SU-DHL-6 (cell line): ENCODE measurements around the gene PML.

Experiments used
- H2AFZ ChIP-seq: fragments of 200-600 bp; sonication (generic); 2 replicates; pipeline ENCODE4 v1.6.1; 2014; ENCODE audit warnings: low read depth, mild to moderate bottlenecking, moderate library complexity, mixed read lengths, antibody characterized with exemption, low read length; ENCODE audit not compliant: severe bottlenecking
- H3F3A ChIP-seq: fragments of 200-600 bp; shearing (Covaris generic); 2 replicates; pipeline ENCODE4 v1.6.0; 2016; ENCODE audit warnings: antibody characterized with exemption, mild to moderate bottlenecking; ENCODE audit not compliant: insufficient read depth
- H3K27ac ChIP-seq: fragments of 200-600 bp; sonication (generic); 2 replicates; pipeline ENCODE4 v1.5.1; 2016; ENCODE audit warnings: low read depth, mild to moderate bottlenecking, low read length, moderate library complexity, mixed read lengths
- H3K27me3 ChIP-seq: fragments of 200-600 bp; sonication (generic), shearing (Covaris generic); 2 replicates; pipeline ENCODE4 v1.6.0; 2014; ENCODE audit warnings: mild to moderate bottlenecking, low read length
- H3K36me3 ChIP-seq: fragments of 200-600 bp; sonication (generic); 2 replicates; pipeline ENCODE4 v1.6.1; 2014; ENCODE audit warnings: mild to moderate bottlenecking, low read length, mixed read lengths
- H3K4me2 ChIP-seq: fragments of 300-600, 200-600 bp; shearing (Covaris generic), sonication (generic); 2 replicates; pipeline ENCODE4 v1.6.0; 2014; ENCODE audit warnings: low read length, low read depth, mild to moderate bottlenecking; ENCODE audit not compliant: poor library complexity, severe bottlenecking
- H3K4me3 ChIP-seq: fragments of 200-600 bp; sonication (generic); 2 replicates; pipeline ENCODE4 v1.5.1; 2014; ENCODE audit warnings: antibody characterized with exemption, low read length, mild to moderate bottlenecking, mixed read lengths; ENCODE audit not compliant: insufficient read depth, poor library complexity, severe bottlenecking
- H3K79me2 ChIP-seq: fragments of 200-600 bp; sonication (generic); 2 replicates; pipeline ENCODE4 v1.6.1; 2014; ENCODE audit warnings: mild to moderate bottlenecking, low read length, moderate library complexity; ENCODE audit not compliant: insufficient read depth
- H3K9ac ChIP-seq: fragments of 200-600 bp; sonication (generic); 2 replicates; pipeline ENCODE4 v1.7.0; 2014; ENCODE audit warnings: mild to moderate bottlenecking, low read length
- H3K9me2 ChIP-seq: fragments of 200-600 bp; sonication (generic); replicated peaks from 2 replicates; pipeline ENCODE4 v1.6.1; 2014; ENCODE audit warnings: low read length; ENCODE audit not compliant: insufficient read depth
- H3K9me3 ChIP-seq: fragments of 200-600 bp; sonication (generic); 2 replicates; pipeline ENCODE4 v1.6.1; 2014; ENCODE audit warnings: low read length, mixed read lengths; ENCODE audit not compliant: insufficient read depth
- H4K20me1 ChIP-seq: fragments of 200-600 bp; sonication (generic); 2 replicates; pipeline ENCODE4 v1.6.1; 2014; ENCODE audit warnings: low read depth, mild to moderate bottlenecking, antibody characterized with exemption, low read length, moderate library complexity, mixed read lengths
- EZH2phosphoT487 ChIP-seq: fragments of 200-600 bp; sonication (generic), shearing (Covaris generic); conservative IDR thresholded peaks from 2 replicates; pipeline ENCODE4 v1.6.1; 2018; ENCODE audit warnings: mild to moderate bottlenecking, antibody characterized with exemption, low read length, moderate library complexity, mixed read lengths
- TF ChIP-seq, protein P1 (sequence below): fragments of 200-600 bp; sonication (generic); IDR thresholded peaks from one replicate; pipeline ENCODE4 v1.5.1; 2017; ENCODE audit warnings: antibody characterized with exemption, mild to moderate bottlenecking, low read length, moderate library complexity; ENCODE audit not compliant: insufficient read depth, poor library complexity, severe bottlenecking

The PML gene, protein sequence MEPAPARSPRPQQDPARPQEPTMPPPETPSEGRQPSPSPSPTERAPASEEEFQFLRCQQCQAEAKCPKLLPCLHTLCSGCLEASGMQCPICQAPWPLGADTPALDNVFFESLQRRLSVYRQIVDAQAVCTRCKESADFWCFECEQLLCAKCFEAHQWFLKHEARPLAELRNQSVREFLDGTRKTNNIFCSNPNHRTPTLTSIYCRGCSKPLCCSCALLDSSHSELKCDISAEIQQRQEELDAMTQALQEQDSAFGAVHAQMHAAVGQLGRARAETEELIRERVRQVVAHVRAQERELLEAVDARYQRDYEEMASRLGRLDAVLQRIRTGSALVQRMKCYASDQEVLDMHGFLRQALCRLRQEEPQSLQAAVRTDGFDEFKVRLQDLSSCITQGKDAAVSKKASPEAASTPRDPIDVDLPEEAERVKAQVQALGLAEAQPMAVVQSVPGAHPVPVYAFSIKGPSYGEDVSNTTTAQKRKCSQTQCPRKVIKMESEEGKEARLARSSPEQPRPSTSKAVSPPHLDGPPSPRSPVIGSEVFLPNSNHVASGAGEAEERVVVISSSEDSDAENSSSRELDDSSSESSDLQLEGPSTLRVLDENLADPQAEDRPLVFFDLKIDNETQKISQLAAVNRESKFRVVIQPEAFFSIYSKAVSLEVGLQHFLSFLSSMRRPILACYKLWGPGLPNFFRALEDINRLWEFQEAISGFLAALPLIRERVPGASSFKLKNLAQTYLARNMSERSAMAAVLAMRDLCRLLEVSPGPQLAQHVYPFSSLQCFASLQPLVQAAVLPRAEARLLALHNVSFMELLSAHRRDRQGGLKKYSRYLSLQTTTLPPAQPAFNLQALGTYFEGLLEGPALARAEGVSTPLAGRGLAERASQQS

DNA sequence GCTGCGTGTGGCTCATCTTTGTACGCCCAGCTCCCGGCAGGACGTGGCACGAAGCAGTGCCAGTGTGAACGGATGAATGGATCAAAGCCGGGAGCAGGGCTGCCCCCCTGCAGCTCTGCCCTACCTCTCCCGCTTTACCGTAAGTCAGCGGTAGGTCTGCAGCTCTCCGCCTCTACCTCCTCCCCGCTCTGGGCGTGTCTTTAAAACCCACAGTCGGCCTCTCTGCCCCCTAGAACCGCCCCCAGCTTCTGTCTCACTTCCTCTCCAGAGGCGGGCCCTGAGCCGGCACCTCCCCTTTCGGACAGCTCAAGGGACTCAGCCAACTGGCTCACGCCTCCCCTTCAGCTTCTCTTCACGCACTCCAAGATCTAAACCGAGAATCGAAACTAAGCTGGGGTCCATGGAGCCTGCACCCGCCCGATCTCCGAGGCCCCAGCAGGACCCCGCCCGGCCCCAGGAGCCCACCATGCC, at the start of gene PML:
PML (plus strand) TSS at position 304 of the 471 bp plus-strand sequence; CDS start at position 401, 97 bp downstream.
- H3K79me2 ChIP-seq: peaks cover 36% of the 10 kb centered on the region
- no peaks in the 10 kb centered on the region for H3K9me3 ChIP-seq
- no peaks in the 10 kb centered on the region for H3K27me3 ChIP-seq
- peak within 1 kb of the TSS; percentile 43 for H3K27ac ChIP-seq
- H3K9me2 ChIP-seq: no peaks in the 10 kb centered on the region
- TF ChIP-seq EZH2phosphoT487: no peak
- TF ChIP-seq, protein P1, sequence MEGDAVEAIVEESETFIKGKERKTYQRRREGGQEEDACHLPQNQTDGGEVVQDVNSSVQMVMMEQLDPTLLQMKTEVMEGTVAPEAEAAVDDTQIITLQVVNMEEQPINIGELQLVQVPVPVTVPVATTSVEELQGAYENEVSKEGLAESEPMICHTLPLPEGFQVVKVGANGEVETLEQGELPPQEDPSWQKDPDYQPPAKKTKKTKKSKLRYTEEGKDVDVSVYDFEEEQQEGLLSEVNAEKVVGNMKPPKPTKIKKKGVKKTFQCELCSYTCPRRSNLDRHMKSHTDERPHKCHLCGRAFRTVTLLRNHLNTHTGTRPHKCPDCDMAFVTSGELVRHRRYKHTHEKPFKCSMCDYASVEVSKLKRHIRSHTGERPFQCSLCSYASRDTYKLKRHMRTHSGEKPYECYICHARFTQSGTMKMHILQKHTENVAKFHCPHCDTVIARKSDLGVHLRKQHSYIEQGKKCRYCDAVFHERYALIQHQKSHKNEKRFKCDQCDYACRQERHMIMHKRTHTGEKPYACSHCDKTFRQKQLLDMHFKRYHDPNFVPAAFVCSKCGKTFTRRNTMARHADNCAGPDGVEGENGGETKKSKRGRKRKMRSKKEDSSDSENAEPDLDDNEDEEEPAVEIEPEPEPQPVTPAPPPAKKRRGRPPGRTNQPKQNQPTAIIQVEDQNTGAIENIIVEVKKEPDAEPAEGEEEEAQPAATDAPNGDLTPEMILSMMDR: no peak
- H3K4me3 ChIP-seq: peak within 1 kb of the TSS; percentile 88
- peak within 1 kb of the TSS; percentile 83 for H2AFZ ChIP-seq
- H3K4me2 ChIP-seq: peak within 1 kb of the TSS; percentile 95
- no peaks in the 10 kb centered on the region for H4K20me1 ChIP-seq
- H3K9ac ChIP-seq: peak within 1 kb of the TSS; percentile 79
- H3F3A ChIP-seq: peaks cover 7% of the 10 kb centered on the region; the same call in 1 of the 2 replicates
- peaks cover 2% of the 10 kb centered on the region; the same call in 1 of the 2 replicates for H3K36me3 ChIP-seq

DNA sequence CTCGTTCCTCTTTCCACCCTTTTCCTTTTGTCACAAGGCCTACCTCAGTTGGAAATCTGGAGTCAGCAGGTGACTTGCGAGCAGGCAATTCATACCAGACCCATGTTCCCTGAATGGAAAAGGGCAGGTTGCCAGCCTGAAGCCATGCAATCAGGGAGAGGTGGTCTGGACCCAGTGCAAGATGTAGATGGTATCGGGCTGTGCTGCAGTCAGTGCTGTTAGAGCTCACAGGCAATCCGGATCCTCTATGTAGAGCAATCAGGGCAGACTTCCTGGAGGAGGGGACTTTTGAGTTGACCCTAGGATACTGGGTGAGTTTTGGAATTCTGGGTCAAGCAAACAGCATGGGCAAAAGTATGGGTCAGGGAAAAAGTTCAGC, 49.4 kb upstream of the PML start:
- no peak overlapping the region for H3K9ac ChIP-seq
- H3K4me2 ChIP-seq: no peak overlapping the region
- H4K20me1 ChIP-seq: no peaks in the 10 kb centered on the region
- TF ChIP-seq, protein P1: no peak
- TF ChIP-seq EZH2phosphoT487: no peak
- H3K9me3 ChIP-seq: no peaks in the 10 kb centered on the region
- H3K9me2 ChIP-seq: no peaks in the 10 kb centered on the region
- no peaks in the 10 kb centered on the region for H3K36me3 ChIP-seq
- H3K4me3 ChIP-seq: no peak overlapping the region
- no peaks in the 10 kb centered on the region for H3K79me2 ChIP-seq
- no peaks in the 10 kb centered on the region for H3K27me3 ChIP-seq
- H3F3A ChIP-seq: no peaks in the 10 kb centered on the region
- H2AFZ ChIP-seq: no peak overlapping the region
- no peak overlapping the region for H3K27ac ChIP-seq

DNA sequence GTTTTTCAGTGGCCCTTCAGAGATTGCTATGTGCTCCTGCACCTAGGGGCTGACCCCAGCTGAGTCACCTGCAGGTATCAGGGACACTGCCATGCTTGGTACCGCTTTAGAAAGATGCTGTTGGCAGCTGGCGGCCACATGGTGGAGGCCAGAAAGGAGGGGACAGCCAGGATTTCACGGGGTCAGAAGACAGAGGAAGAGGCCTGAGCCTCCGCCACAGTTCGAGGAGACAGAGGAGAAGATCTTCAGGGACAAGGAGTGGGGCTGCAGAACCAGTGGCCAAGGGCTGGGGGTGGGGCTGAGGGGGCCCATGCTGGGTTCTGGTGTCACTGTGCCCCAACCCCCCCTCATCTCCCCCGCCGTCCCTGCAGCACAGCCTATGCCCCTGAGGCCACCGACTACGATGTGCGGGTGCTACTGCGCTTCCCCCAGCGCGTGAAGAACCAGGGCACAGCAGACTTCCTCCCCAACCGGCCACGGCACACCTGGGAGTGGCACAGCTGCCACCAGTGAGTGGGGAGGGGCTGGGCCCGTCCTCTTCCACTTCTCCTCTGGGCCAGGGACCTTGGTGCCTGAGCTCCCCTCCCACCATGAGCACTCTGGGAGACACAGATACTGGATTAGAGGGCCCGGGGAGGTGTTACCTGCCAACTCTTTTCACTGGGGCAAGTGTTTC, 48.3 kb upstream of the PML start:
- Histone ChIP-seq H3K27me3 (no peaks in the 10 kb centered on the region), H3K9ac (no peak overlapping the region), H3K36me3 (no peaks in the 10 kb centered on the region), H3K27ac (no peak overlapping the region), H3F3A (no peaks in the 10 kb centered on the region), H3K4me2 (no peak overlapping the region), H3K4me3 (no peak overlapping the region), H3K9me2 (no peaks in the 10 kb centered on the region), H3K79me2 (no peaks in the 10 kb centered on the region), H4K20me1 (no peaks in the 10 kb centered on the region), H3K9me3 (no peaks in the 10 kb centered on the region), H2AFZ (no peak overlapping the region)
- no peak for TF ChIP-seq EZH2phosphoT487
- TF ChIP-seq, protein P1: no peak
